T follicular helper cell (primary cell): ENCODE measurements around the gene PKMYT1.

Experiments
- DNase-seq: peaks from one replicate; pipeline ENCODE4 v3.0.0-alpha.2; 2020; ENCODE audit warnings: low read depth

Gene PKMYT1

DNA sequence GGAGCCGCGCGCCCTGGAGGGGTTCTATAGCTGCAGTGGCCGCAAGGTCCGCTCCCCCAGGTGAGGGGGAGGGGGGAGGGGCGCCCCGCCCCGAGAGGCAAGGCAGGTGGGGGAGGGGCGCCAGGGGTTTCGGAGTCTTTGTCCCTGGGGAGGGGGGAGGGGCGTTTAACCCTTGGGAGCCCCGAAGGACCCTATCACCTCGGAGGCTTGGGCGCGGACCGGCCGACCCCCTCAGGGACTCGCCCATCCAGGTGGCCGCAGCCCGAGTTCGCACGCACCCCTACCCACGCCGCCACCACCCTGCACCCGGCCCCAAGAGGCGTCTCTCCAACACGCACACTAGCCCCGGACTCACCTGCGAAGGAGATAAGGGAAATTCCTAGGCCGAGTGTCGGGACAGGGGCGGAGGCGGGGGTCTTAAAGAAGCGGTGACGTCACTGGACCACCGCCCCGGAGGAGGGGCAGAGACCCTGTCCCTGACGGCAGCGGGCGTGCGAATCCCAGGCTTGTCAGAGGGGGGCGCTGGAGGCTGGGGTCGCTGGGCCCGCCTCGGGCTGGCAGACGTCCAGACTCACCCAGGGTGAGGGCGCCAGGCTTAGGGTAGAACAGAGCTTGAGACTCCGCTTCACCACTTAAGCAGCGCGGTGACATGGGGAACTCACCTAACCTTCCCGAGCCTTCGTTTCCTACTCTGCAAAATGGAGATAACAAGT lies 37.7 kb upstream of the PKMYT1 start, which contains the start of gene CLDN6:
TSS of gene CLDN6 (minus strand) at position 390 of the 713 bp plus-strand sequence. CDS start 2,162 bp downstream, outside the sequence.
- no peak for DNase-seq

DNA sequence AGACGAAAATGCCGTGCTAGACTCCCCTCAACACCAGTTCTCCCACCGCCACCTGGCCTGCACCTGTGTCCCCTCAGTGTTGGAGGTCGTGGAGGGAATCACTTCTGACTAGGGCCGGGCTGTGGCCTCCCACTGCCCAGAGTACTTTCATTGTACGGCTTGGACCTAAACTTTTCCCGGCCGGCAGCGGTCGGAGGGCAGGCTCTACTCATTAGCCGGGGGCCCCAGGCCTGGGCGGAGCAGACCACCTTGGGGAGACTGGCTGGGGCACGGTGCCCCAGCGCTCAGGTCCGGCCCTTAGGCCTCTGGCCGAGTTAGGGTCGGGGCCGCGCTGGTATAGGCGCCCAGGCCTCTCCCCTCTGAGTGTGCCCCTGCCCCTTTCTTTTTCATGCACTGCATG lies 37.1 kb upstream of the PKMYT1 start:
- DNase-seq: no peak

DNA sequence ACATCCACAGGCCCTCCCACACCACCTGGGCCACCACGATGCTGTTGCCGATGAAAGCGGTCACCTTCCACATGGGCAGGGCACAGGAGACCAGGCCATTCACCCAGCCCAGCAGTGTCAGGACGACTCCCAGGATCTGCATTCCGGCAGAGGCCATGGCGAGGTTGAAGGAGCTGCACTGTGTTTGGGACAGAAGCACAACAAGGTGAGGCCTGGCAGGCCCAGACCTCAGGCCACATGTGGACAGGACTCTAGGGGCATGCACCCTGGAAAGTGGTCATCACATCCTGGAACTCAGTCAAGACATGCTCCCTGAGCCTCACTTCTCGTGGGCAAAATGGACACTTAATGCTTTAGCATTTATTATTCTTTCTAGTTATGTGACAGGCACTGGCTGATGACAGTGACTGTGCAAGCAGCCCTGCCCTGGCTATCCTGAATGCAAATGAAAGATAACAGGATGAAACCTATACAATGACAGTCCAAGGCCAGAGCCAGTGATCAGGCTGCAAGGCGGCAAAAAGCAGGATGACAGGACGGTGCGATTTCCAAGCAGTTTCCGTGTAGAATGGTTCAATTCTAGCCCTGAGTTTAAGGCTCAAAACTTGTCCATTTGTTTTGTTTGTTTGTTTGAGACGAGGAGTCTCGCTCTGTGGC lies 35.7 kb upstream of the PKMYT1 start:
- DNase-seq: no peak

DNA sequence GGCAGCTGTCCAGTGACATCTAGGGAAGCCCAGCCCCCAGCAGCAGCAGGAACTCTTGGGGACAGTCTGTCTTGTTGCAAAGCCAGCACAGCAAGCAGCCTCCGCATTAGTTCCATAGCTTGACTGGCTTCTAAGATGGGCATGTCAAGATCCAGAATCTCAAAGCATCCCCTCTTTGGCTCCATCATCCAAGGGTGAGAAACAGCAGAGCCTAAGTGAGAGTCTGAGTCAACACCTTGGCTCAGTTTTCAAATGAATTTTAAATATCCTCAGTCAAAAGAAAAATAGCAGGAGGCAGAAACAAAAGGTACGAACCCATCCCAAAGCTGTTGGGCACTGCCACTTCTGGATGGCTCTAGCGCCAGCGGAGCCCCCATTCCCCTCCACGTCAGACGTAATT lies 34.7 kb upstream of the PKMYT1 start:
- DNase-seq: no peak

DNA sequence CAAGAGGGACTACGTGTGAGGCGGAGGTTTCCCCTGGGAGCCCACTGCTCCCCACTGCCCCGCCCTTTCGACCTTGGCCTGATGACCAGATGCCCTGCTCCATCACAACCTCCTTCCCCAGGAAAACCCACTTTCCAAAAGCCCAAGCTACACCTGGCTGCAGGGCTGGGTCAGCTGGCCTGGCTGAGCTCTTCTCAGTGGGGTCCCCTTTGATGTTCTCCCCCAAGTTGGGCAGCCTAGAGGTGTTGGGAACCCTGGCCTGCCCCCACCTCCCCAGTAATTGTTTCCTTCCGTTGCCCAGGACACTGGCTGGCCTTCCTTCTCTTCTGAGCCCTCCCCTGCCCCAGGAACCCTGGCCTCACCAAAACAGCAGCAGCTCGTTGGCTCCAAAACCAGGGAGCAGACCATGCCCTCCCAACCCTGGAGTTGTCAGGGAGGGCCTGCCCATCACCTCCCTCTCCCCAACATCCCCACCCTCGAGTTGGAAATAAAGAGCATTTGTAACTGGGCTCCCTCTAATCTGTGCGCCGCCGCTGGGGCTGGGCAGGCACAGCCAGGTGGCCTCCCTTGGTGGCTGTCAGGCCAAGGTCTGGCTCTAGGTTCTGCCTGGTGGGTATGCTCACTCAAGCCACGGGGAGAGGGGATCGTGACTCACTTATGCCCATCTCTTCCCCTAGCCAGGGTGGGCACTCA lies 33.9 kb upstream of the PKMYT1 start:
- no peak for DNase-seq

DNA sequence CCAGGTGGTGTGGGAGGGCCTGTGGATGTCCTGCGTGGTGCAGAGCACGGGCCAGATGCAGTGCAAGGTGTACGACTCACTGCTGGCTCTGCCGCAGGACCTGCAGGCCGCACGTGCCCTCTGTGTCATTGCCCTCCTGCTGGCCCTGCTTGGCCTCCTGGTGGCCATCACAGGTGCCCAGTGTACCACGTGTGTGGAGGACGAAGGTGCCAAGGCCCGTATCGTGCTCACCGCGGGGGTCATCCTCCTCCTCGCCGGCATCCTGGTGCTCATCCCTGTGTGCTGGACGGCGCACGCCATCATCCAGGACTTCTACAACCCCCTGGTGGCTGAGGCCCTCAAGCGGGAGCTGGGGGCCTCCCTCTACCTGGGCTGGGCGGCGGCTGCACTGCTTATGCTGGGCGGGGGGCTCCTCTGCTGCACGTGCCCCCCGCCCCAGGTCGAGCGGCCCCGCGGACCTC lies 33.3 kb upstream of the PKMYT1 start:
- no peak for DNase-seq

DNA sequence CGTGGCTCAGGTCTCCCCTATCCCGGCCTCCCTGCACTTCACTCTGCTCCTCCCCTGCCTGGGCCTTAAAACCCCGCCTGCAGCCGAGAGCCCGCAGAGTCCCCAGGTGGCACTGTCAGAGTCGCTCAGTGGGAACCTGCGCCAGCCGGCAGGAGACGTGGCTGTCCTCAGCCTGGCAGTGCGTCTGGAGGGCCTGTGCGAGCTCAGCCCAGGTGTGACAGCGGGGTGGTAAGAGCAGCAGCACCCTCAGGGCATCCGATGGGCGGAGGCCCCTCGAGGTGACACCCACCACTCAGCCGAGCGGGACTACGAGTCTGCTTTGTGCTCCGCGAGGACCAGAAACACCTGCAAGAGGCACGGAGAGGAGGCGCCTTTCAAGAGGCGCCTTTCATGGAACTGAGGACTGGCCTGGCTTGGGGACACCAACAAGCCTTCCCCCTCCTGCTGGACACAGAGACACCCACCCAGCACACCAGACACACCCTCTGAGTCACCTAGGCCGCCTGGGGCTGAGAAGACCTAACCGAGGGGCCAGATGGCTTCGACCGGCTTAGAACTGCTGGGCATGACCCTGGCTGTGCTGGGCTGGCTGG lies 32.7 kb upstream of the PKMYT1 start, which contains the start of gene CLDN9:
TSS of gene CLDN9 (plus strand) at position 96 of the 593 bp plus-strand sequence. CDS start at position 536, 440 bp downstream.
- no peak for DNase-seq

DNA sequence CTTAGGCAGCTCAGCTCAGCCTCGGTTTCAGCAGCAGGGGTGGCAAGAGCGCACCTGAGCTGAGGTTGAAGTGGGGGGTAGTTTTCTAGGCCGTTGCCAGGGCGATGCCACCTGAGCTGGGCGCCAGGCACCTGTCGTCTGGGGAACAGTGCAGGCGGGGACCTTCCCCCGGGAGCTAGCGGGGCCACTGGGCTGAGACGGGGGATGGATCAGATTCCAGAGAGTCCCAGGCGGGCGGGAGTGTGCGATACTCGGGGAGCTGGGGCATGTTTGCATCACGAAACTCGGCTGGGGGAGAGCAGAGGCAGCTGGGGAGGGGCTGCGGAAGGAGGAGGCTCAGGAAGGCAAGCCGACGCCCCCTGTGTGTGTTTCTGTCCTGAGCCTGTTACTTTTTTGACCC lies 32.0 kb upstream of the PKMYT1 start:
- no peak for DNase-seq

DNA sequence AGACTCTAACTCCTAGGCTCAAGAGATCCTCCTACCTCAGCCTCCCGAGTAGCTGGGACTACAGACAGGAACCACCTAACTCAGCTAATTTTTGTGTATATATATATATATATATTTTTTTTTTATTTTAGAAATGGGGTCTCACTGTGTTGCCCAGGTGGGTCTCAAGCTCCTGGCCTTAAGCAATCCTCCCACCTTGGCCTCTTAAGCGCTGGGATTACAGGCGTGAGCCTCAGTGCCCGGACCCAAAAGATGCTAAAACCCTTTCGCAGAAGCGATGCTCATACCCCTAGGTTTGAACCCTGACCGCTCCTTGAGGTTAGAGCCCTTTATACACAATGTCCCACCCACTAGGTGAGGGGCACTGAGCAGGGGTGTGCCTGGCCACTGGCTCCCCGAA lies 30.3 kb upstream of the PKMYT1 start:
- no peak for DNase-seq

DNA sequence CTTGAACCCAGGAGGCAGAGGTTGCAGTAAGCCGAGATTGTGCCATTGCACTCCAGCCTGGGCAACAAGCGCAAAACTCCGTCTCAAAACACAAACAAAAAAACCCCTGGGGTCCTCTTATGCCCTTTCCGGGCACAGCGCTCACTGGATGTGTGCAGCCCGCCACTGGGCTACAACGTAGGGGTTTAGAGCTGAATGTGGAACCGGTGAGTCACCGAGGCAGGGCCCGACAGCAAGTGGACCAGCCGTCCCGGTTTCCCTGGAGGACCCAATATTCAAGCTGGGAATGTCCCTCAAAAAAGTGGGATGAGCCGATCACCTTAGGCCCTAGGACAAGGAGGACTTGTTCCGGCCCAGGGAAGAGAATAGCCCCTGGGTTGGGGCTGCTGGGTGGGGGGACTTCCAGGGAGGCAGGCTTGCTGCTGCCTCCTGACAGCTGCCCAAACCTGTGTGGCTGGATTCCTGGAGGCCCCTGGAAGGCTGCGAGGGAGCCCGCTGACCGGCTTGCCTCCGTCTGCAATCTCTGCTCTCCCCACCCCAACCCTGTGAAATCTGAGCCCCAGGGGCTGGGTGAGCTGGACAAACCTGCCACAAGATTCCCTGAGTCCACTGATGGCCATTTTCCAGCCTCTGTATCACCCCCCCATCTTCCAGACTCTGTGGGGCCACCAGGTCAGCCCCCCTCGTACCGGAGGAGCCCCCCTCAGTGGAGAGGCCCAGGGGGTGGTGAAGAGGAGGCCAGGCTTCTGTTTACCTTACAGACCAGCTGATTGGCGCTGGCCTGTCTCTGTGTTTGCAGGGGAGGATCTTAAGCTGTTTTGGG lies 29.5 kb upstream of the PKMYT1 start:
- DNase-seq: no peak

DNA sequence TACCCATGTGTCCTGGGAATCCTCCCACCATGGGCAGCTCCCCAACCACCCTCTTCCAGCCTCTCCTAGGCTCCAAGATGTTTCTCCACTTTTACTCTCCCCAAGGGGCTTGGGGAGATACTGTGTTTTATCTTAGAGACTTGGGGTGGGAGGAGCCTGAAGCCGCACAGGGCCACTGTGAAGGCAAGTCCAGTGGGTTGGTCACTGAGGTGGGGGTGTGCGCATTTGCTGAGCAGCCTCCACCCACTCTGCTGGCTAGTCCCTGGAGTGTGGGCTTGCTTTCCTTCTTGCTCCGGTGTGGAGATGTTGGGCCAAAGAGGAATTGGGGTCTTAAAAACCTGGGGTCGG lies 28.4 kb upstream of the PKMYT1 start:
- no peak for DNase-seq

DNA sequence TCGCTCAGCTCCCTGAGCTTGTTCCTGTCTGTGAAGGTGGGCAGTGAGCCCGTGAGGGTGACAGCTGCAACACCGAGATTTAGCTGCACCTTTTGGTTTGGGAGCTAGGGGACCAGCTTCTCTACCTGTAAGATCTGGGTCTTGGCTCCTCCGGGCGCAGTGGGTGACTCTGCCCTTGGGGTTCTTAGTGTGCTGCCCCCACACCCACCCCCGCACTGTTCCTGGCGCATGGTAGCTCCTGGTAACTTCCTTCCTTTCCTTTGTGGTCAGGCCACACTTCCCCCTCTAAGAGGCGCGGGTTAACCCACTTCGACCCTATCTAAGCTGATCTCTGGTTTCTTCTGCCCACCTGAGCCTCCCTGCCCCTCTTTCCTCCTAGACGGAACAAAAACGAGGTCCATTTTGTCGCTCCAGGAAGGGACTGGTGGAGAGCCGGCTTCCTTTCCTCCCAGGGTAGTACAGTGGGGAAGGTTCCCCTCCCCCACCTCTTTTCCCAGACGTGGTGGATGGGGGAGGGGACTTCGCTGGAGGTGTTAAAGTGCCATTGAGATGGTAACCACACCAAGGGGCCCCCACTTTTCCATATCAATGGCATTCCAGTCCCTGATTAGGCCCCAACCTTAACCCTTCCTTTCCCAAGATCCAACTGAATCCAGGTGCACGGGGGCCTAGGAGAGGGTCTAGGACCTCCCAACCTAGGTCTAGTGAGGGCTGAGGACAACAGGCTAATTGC lies 27.9 kb upstream of the PKMYT1 start:
- DNase-seq: no peak

DNA sequence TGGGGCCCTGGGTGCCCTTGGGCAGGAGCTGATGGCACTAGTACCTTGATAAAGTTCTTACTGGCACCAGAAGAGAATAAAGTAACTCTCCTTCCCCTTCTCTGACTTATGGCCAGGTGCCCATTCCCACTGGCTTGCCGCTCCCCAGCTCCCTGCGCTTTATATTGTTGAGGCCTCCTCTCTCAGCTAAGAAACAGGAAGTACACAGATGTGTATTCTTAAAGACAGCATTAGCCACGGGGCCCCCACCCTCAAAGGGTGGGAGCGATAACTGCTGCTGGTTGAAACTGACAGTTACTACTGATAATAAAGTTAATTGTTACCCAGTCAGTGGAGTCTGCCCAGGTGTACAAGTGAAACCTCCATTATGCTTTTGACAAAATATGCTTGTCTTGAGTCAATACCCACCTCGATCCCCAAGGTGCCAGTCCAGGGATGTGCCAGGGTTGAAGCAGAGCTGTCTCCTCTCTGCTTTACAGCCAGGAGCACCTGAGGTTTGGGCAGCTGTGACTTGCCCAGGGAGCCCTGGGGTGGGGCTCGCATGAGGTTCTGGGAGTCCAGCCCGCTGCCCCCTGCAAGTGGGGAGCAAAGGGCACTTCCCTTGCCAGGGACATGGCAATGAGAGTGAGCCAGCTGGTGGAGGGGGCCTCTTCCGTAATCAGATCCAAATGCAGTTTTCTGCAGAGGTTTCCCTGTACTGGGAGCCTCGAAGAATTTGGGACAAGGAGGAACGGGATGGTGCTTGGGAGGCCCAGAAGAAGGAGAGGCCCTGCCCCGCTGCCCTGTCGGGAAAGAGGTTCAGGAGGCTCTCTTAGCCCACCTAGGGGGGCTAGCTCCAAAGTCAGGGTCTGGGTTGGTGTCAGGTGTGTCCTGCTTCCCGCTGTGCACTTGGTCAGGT lies 27.1 kb upstream of the PKMYT1 start:
- DNase-seq: no peak

DNA sequence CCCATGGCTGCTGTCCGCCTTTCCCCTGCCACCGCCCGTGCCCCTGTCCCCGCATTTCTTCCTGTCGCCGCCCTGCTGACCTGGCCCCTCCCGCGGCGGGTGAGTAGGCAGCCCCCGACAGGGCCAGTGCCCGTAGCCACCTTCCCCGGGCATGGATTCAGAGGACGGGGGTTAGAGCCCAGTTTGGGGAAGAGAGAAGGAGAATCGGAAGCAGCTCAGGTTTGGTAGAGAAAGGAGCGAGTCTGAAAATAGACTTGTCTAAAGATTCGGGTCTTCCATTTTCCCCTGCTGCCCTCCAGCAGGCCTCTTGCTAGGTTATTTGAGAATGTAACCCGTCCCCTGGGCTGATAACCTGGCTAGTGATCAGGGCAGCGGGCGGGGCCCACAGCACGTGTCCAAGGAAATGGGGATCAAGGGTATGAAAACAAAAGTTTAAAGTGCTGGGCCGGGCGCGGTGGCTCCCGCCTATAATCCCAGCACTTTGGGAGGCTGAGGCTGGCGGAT lies 24.6 kb upstream of the PKMYT1 start:
- no peak for DNase-seq

DNA sequence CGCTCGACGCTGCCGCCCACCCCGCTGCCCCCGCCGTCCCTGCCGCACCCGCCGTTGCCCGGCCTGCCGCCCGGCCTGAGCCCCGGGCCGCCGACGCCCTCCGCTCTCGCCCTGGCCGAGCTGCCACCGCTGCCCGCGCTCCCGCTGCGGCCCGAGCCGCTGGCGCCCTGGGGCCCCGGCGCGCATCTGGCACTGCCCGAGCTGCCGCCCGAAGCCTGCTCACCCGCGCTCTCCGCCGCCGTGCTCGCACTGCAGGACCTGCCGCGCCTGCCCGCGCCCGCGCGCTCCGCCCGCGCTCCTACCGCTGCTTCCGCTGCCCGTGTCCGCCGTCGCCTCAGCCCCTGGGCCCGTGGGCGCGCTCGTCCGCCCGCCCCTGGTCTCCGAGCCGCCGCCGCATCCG lies 24.1 kb upstream of the PKMYT1 start:
- no peak for DNase-seq

DNA sequence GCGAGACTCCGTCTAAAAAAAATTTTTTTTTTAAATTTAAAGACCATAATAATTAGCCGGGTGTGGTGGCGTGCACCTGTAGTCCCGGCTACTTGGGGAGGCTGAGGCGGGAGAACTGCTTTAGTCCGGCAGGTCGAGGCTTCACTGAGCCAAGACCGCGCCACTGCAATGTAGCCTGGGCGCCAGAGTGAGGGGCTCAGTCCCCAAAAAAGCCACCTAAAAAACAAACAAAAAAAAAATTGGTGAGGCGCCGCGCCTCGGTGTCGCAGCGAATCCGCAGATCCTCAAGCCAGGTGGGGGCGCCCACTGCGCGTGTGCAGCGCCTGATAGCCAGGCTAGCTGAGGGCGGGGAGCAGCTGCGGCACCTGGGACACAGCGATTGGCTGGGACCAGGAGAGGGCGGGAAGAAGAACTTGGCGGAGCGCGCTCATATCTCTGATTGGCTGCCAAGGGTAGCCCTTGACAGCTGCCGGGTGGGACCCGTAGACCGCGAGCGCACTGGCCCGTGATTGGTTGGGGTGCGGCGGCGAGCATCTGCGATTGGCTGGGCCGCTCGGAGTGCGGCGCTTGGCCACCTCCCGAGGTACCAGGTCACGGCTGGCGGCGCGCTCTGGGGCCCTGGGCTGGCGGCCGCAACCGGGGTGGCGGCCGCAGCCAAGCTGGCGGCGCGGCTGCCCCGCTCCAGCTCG lies 23.5 kb upstream of the PKMYT1 start:
- peak; percentile 94 for DNase-seq

DNA sequence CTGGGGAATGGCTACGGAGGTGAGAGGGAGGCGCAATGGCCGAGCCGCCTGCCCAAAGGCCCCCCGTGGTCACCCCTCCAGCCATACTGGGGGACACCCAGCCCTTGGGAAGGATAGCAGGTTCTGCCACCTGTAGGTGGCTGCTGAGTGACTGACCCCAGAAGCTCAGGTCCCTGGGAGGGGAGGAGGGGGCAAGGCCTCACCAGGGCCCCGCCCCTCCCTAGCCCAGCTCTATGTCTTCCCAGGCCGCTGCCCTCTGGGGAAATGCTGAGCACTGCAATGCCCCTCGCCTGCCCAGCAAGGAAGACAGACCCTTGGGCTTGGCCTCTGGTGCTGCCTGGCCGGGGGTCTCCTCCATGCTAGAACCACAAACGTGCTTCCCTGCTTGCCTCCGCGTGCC lies 21.1 kb upstream of the PKMYT1 start:
- DNase-seq: no peak

DNA sequence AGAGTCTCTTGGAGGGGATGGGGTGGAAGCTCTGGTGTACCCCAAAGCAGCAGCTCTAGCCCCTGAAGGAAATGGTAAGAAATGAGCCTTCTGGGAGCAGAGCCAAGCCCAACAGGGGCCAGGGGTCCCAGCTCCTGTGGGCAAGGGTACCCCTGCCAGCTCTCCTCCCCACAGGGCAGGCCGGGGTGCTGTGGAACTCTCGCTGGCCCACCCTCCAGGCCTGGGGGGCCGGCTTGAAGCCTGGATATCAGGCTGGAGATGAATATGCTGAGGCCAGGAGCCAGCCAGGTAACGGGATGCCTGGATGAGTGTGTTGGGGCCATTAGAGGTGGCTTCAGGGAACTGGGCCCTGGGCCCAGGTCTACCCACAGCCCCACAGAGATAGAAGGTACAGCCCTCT lies 20.3 kb upstream of the PKMYT1 start:
- DNase-seq: no peak

DNA sequence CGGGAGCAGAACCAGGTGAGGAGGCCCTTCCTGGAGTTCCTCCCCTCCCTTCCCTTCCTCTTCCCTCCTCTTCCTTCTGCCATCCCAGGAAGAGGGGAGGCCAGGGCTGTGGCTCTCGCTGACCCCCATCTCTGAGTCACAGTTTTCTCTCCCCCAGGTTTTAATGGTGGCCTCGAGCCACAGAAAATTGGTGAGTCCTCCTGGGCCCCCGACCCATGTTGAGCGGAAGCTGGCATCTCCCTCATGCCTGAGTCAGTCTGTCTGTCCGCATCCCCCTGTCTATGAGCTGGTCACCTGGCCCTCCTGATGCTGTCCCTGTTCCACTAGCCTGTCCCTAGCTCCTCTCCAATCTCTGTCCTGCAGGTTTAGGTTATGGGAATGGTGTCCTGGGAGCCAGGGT lies 19.7 kb upstream of the PKMYT1 start:
- no peak for DNase-seq
